ENCODE data around the gene EXOC6B. TPM values are rescaled to one million over a fixed set of nuclear protein-coding genes. Genes with fewer than 3 reads are reported as not detected.

Gene EXOC6B
- total RNA-seq, 1 experiment from 2014 or later, result 33.7 TPM

GRCh38 chr2:72128059-72128842, 697.6 kb downstream of the EXOC6B start:
- DNase-seq (ENCODE audit: low spot score), result no peak
- ChIA-PET CTCF (interaction anchor here (1.0 to 3.9 kb wide), 4 partner anchors 9 to 326 kb away, joined by 3 to 18 read pairs (median 10); no protein-coding TSS in a partner anchor), POLR2A (no interaction called here)
- H3K36me3 Mint-ChIP-seq, result no peaks in the 10 kb centered on the region
- no peak for TF ChIP-seq ZNF138 (CRISPR knock-in tag; conservative IDR thresholded peaks at IDR 0.05)
- no peak for TF ChIP-seq CREB1 (CRISPR knock-in tag; IDR thresholded peaks at IDR 0.05)
- TF ChIP-seq, protein P1, sequence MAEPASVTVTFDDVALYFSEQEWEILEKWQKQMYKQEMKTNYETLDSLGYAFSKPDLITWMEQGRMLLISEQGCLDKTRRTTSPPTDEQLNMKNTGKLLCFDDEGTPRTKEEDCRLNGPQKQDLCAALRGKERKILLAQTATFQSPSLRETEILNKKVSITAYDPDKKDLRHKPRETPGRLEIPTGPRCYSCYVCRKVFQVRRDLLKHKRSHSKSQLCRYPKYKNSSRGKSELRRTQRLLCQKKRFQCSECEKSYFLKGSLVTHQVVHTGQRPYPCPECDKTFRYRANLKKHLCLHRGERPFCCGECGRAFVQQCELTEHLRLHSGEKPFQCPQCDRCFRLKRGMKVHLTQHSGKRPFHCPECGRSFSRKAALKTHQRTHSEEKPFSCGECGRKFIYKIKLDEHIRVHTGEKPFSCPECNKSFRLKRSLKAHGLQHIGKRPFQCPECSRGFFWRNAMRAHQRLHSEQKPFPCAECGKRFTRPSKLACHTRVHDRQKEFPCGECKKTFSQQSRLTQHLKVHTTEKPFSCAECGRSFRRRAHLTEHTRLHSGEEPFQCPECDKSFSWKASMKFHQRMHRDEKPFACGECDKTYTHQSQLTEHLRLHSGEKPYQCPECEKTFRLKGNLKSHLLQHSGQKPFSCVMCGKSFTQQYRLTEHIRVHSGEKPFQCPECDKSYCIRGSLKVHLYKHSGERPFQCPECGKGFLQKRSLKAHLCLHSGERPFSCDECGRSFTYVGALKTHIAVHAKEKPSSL (CRISPR knock-in tag; conservative IDR thresholded peaks at IDR 0.05), result no peak
- TF ChIP-seq MXD4 (CRISPR knock-in tag; IDR thresholded peaks at IDR 0.05; ENCODE audit: borderline replicate concordance), result no peak
- TF ChIP-seq ATF3 (CRISPR knock-in tag; conservative IDR thresholded peaks at IDR 0.05), result no peak
- TF ChIP-seq, protein P2, sequence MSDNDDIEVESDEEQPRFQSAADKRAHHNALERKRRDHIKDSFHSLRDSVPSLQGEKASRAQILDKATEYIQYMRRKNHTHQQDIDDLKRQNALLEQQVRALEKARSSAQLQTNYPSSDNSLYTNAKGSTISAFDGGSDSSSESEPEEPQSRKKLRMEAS (CRISPR knock-in tag; IDR thresholded peaks at IDR 0.05), result no peak
- TF ChIP-seq ZNF121 (CRISPR knock-in tag; IDR thresholded peaks at IDR 0.05), result no peak
- TF ChIP-seq, protein P3, sequence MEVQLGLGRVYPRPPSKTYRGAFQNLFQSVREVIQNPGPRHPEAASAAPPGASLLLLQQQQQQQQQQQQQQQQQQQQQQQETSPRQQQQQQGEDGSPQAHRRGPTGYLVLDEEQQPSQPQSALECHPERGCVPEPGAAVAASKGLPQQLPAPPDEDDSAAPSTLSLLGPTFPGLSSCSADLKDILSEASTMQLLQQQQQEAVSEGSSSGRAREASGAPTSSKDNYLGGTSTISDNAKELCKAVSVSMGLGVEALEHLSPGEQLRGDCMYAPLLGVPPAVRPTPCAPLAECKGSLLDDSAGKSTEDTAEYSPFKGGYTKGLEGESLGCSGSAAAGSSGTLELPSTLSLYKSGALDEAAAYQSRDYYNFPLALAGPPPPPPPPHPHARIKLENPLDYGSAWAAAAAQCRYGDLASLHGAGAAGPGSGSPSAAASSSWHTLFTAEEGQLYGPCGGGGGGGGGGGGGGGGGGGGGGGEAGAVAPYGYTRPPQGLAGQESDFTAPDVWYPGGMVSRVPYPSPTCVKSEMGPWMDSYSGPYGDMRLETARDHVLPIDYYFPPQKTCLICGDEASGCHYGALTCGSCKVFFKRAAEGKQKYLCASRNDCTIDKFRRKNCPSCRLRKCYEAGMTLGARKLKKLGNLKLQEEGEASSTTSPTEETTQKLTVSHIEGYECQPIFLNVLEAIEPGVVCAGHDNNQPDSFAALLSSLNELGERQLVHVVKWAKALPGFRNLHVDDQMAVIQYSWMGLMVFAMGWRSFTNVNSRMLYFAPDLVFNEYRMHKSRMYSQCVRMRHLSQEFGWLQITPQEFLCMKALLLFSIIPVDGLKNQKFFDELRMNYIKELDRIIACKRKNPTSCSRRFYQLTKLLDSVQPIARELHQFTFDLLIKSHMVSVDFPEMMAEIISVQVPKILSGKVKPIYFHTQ (CRISPR knock-in tag; IDR thresholded peaks at IDR 0.05), result no peak
- TF ChIP-seq, protein P4, sequence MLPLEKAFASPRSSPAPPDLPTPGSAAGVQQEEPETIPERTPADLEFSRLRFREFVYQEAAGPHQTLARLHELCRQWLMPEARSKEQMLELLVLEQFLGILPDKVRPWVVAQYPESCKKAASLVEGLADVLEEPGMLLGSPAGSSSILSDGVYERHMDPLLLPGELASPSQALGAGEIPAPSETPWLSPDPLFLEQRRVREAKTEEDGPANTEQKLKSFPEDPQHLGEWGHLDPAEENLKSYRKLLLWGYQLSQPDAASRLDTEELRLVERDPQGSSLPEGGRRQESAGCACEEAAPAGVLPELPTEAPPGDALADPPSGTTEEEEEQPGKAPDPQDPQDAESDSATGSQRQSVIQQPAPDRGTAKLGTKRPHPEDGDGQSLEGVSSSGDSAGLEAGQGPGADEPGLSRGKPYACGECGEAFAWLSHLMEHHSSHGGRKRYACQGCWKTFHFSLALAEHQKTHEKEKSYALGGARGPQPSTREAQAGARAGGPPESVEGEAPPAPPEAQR (CRISPR knock-in tag; IDR thresholded peaks at IDR 0.05), result no peak
- no peak for TF ChIP-seq E2F4 (CRISPR knock-in tag; IDR thresholded peaks at IDR 0.05; ENCODE audit: borderline replicate concordance, low read depth)
- no peak for TF ChIP-seq SMAD3 (CRISPR knock-in tag; IDR thresholded peaks at IDR 0.05; ENCODE audit: borderline replicate concordance)
- TF ChIP-seq ZNF219 (CRISPR knock-in tag; IDR thresholded peaks at IDR 0.05; ENCODE audit: borderline replicate concordance), result no peak
- no peak for TF ChIP-seq SMAD4 (CRISPR knock-in tag; IDR thresholded peaks at IDR 0.05)
- TF ChIP-seq NR2C2 (CRISPR knock-in tag; IDR thresholded peaks at IDR 0.05), result no peak
- TF ChIP-seq EMX1 (CRISPR knock-in tag; IDR thresholded peaks at IDR 0.05), result no peak
- TF ChIP-seq ATF2 (CRISPR knock-in tag; IDR thresholded peaks at IDR 0.05; ENCODE audit: borderline replicate concordance, low read depth), result no peak
- no peak for TF ChIP-seq NFYB (CRISPR knock-in tag; conservative IDR thresholded peaks at IDR 0.05; ENCODE audit: low read depth)
- no peak for TF ChIP-seq CREM (CRISPR knock-in tag; IDR thresholded peaks at IDR 0.05)
- no peak for TF ChIP-seq FOXP1 (CRISPR knock-in tag; IDR thresholded peaks at IDR 0.05; ENCODE audit: borderline replicate concordance)
- 0 out of 2 replicates have a peak, but pooled peaks cover 3% of the 10 kb centered on the region for H3K9me3 Mint-ChIP-seq
- H3K4me3 Mint-ChIP-seq, result no peak overlapping the region
- no peak for ATAC-seq
- H3K27me3 Mint-ChIP-seq (ENCODE audit: low read depth), result peaks cover 2% of the 10 kb centered on the region; the same call in 1 of the 2 replicates
- H3K4me1 Mint-ChIP-seq, result peaks cover 23% of the 10 kb centered on the region
- no peak overlapping the region for H3K27ac Mint-ChIP-seq
